ENCODE measurements around the gene KPNA4.

- TF ChIP-seq CTCF (IDR thresholded peaks at IDR 0.05) = no peak
- no peak for TF ChIP-seq POLR2A (IDR thresholded peaks at IDR 0.05)
- no peak for TF ChIP-seq POLR2AphosphoS5 (IDR thresholded peaks at IDR 0.05; ENCODE audit: insufficient read depth in 1 of 2, low read depth in 1 of 2)
These were observed 109.5 kb downstream of the KPNA4 start for GRCh38 chr3:160455846-160456245.
